GM19468 (cell line): ENCODE results near the gene MAN2C1.
"Not testable (repeated sequence)": the region's sequence is repeated elsewhere in the genome, so short reads cannot be mapped to it uniquely, and the experiment has no call there.

Source experiments
- ATAC-seq: cut with Tn5 transposase; IDR thresholded peaks from one replicate; pipeline ENCODE4 v1.9.1; 2021; ENCODE audit warnings: mild to moderate bottlenecking, moderate library complexity, moderate number of reproducible peaks; ENCODE audit not compliant: unreplicated experiment; ENCODE audit errors: extremely low read depth

The MAN2C1 gene

GRCh38 chr15:75314552-75315290, 53.7 kb downstream of the MAN2C1 start:
- no peak for ATAC-seq

GRCh38 chr15:75313116-75313845, 55.1 kb downstream of the MAN2C1 start:
- ATAC-seq: no peak

- ATAC-seq: not testable (repeated sequence)
Observed at GRCh38 chr15:75312548-75312947, 55.9 kb downstream of the MAN2C1 start.

- ATAC-seq: no peak
Observed at GRCh38 chr15:75309711-75310110, 58.7 kb downstream of the MAN2C1 start.

GRCh38 chr15:75307778-75308390, 60.5 kb downstream of the MAN2C1 start:
- no peak for ATAC-seq

- no peak for ATAC-seq
Observed at GRCh38 chr15:75306188-75306587, 62.2 kb downstream of the MAN2C1 start.
